Endothelial cell of umbilical vein (primary cell): ENCODE data around the gene SUPT16H. TPM values are rescaled to one million over a fixed set of nuclear protein-coding genes. Genes with fewer than 3 reads are reported as not detected.
A peak's percentile ranks its signal among the peaks of the same experiment; 100 is the strongest.

Experiments
- BruUV-seq: library from RNA; stranded (reverse); fragments of 400-500 nt; replicated peaks from 2 replicates; lab custom pipeline; 2021; lab: Mats Ljungman, UMichigan
- CTCF ChIA-PET: fragments of 300-600, 350-600 bp; sonication (Branson Sonifier 250); formaldehyde crosslinking; loops from one replicate; lab custom pipeline; 2021; ENCODE audit warnings: antibody characterized with exemption, inconsistent platforms; lab: Charles Lee
- POLR2A ChIA-PET: fragments of 300-600, 350-600 bp; sonication (Branson Sonifier 250); formaldehyde crosslinking; loops from one replicate; lab custom pipeline; 2021; ENCODE audit warnings: antibody characterized with exemption, inconsistent platforms; lab: Charles Lee
- DNase-seq: peaks from one replicate; pipeline ENCODE4 v3.0.0-alpha.2; 2011; ENCODE audit warnings: low read depth, low spot score
- FAIRE-seq: peaks from 2 replicates; lab custom pipeline; 2011; peaks lifted over from hg19 to GRCh38; lab: Jason Lieb, UNC
- H2AFZ ChIP-seq: 2 replicates; pipeline ENCODE4 v1.6.0; 2012; ENCODE audit warnings: low read depth, low read length, control low read depth, inconsistent platforms
- H3K27ac ChIP-seq: 2 replicates; pipeline ENCODE4 v1.5.1; 2011; ENCODE audit warnings: low read depth, mild to moderate bottlenecking, control low read depth, low read length, moderate library complexity; ENCODE audit not compliant: insufficient read depth
- H3K27me3 ChIP-seq, 2 experiments: 2 replicates each; pipeline versions ENCODE4 v1.6.0 to v1.6.1; 2011; ENCODE audit warnings: low read length in 2 of 2, mixed read lengths in 1 of 2; ENCODE audit not compliant: control insufficient read depth in 2 of 2, insufficient read depth in 2 of 2
- H3K36me3 ChIP-seq, 2 experiments: 2 replicates in 1 of 2; 3 replicates in 1 of 2; pipeline ENCODE4 v1.5.1; 2011; ENCODE audit warnings: low read length in 2 of 2, mild to moderate bottlenecking in 1 of 2, moderate library complexity in 1 of 2; ENCODE audit not compliant: control insufficient read depth in 2 of 2, insufficient read depth in 2 of 2; ENCODE audit errors: extremely low read depth in 1 of 2
- H3K4me1 ChIP-seq: 3 replicates; pipeline ENCODE4 v1.5.1; 2011; ENCODE audit warnings: mild to moderate bottlenecking, low read length; ENCODE audit not compliant: control insufficient read depth, insufficient read depth; ENCODE audit errors: extremely low read depth
- H3K4me2 ChIP-seq: 2 replicates; pipeline ENCODE4 v1.6.1; 2011; ENCODE audit warnings: low read length, control low read depth, mixed read lengths; ENCODE audit not compliant: insufficient read depth
- H3K4me3 ChIP-seq, 3 experiments: fragments of 200-600 bp in 1 of 3; sonication (generic), shearing (Covaris generic) in 1 of 3; replicated peaks in 1 of 3; 2 replicates each; pipeline ENCODE4 v1.5.1; 2011 to 2016; ENCODE audit warnings: control low read depth in 3 of 3, low read length in 3 of 3, mild to moderate bottlenecking in 2 of 3, inconsistent platforms in 1 of 3, low read depth in 1 of 3, moderate library complexity in 1 of 3; ENCODE audit not compliant: insufficient read depth in 1 of 3
- H3K79me2 ChIP-seq: 2 replicates; pipeline ENCODE4 v1.6.0; 2012; ENCODE audit warnings: low read length, inconsistent platforms; ENCODE audit not compliant: control insufficient read depth, insufficient read depth
- H3K9ac ChIP-seq: replicated peaks from 2 replicates; pipeline ENCODE3; 2011; ENCODE audit warnings: low read length, control low read depth; ENCODE audit not compliant: insufficient read depth; ENCODE audit errors: extremely low read depth
- H3K9me1 ChIP-seq: replicated peaks from 3 replicates; pipeline ENCODE4 v1.6.0; 2011; ENCODE audit warnings: mild to moderate bottlenecking, low read length; ENCODE audit not compliant: control insufficient read depth, insufficient read depth; ENCODE audit errors: extremely low read depth
- H3K9me3 ChIP-seq: replicated peaks from 2 replicates; pipeline ENCODE4 v1.5.1; 2012; ENCODE audit warnings: low read length, inconsistent platforms; ENCODE audit not compliant: control insufficient read depth, insufficient read depth
- H4K20me1 ChIP-seq: replicated peaks from 2 replicates; pipeline ENCODE3; 2011; ENCODE audit warnings: mild to moderate bottlenecking, low read length; ENCODE audit not compliant: control insufficient read depth, insufficient read depth; ENCODE audit errors: extremely low read depth
- CTCF ChIP-seq, 2 donors: IDR thresholded peaks; 1 replicate in 1 of 2; 2 replicates in 1 of 2; pipeline ENCODE4 v1.5.1; 2011; ENCODE audit warnings: low read length in 2 of 2, mild to moderate bottlenecking in 2 of 2, moderate library complexity in 2 of 2, control low read depth in 1 of 2, inconsistent platforms in 1 of 2, low read depth in 1 of 2; ENCODE audit not compliant: insufficient read depth in 1 of 2; ENCODE audit errors: extremely low read depth in 1 of 2
- JUN ChIP-seq: IDR thresholded peaks from 2 replicates; pipeline ENCODE4 v1.6.1; 2011; ENCODE audit warnings: borderline replicate concordance, low read depth; ENCODE audit not compliant: insufficient read length, insufficient read depth
- POLR2AphosphoS5 ChIP-seq: IDR thresholded peaks from 2 replicates; pipeline ENCODE4 v1.6.1; 2012; ENCODE audit warnings: low read depth, mild to moderate bottlenecking, control low read depth, low read length, moderate library complexity; ENCODE audit not compliant: insufficient read depth
- dilution Hi-C: fragments of 300-500 bp; cut with MboI; formaldehyde crosslinking; loops from one replicate; pipeline ENCODE4 v1.15.0; 2019; ENCODE audit warnings: low sequenced_read_pairs; ENCODE audit not compliant: extremely low pct_ligation_motif_present
- intact Hi-C: fragments of 100-400 bp; cut with micrococcal nuclease; formaldehyde crosslinking; loops from one replicate; pipeline ENCODE4 v1.10.0; 2022
- polyA plus RNA-seq, 4 experiments: library from polyadenylated mRNA; depleted of rRNA in 3 of 4; stranded (reverse) in 3 of 4; unstranded in 1 of 4; fragments of >200 nt; gene quantifications; 2 replicates each; pipeline versions ENCODE4 v1.2.1 to v1.2.3, GENCODE V29; 2011 to 2012; ENCODE audit warnings: missing spikeins in 1 of 4
- total RNA-seq: library from RNA; stranded (reverse); gene quantifications from 2 replicates; pipeline ENCODE4 v1.2.3, GENCODE V29; 2021

SUPT16H gene
- total and polyA plus RNA-seq, 2 donors (not counting 3 experiments of a cell fraction or from before 2014, with no cell fraction given) = 53.1 to 100 TPM

DNA sequence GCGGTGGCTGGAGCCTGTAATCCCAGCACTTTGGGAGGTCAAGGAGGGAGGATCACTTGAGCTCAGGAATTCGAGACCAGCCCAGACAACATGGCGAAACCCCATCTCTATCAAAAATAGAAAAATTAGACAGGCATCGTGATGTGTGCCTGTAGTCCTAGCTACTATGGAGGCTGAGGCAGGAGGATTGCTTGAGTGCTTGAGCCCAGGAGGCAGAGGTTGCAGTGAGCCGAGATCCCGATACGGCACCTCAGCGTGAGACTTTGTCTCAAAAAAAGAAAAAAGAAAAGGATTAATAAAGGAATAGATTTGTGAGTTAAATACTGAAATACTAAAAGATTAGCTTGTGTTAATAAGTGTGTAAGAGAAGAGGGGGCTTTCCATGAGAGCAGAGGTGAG, 74.6 kb downstream of the SUPT16H start:
- no TSS peak for BruUV-seq
- H3K36me3 ChIP-seq = no peaks in the 10 kb centered on the region

More for the DNA sequence above, 74.6 kb downstream of the SUPT16H start:
- Histone ChIP-seq H3K9ac (no peak overlapping the region), H3K9me3 (no peaks in the 10 kb centered on the region), H4K20me1 (no peaks in the 10 kb centered on the region), H3K9me1 (no peaks in the 10 kb centered on the region), H3K4me3 (peak overlapping the region in 1 of 3 experiments; percentile 20), H3K79me2 (no peaks in the 10 kb centered on the region), H3K27ac (no peak overlapping the region), H3K27me3 (peaks cover 6% of the 10 kb centered on the region in 2 experiments), H3K4me1 (no peaks in the 10 kb centered on the region), H3K4me2 (peak overlapping the region; percentile 63), H2AFZ (peak overlapping the region; percentile 73)
- dilution Hi-C loops (no loop called here), intact Hi-C loops (no loop called here)
- ChIA-PET POLR2A (no interaction called here), CTCF (interaction anchor here (1.3 kb wide), 1 partner anchor 21 kb away, joined by 3 read pairs; no protein-coding TSS in a partner anchor)
- FAIRE-seq = no peak
- TF ChIP-seq POLR2AphosphoS5 (no peak), JUN (no peak), CTCF (IDR thresholded peaks at IDR 0.05; ENCODE audit: extremely low read depth in 1 of 2, insufficient read depth in 1 of 2, low read depth in 1 of 2, low read length in 2 of 2) (no peak)
- no peak for DNase-seq
